GM06990 (cell line): ENCODE data around the gene RPL36.

Experiments
- DNase-seq: peaks from one replicate; pipeline ENCODE4 v3.0.0-alpha.2; 2011; ENCODE audit not compliant: insufficient read length; ENCODE audit errors: extremely low read depth
- H3K27me3 ChIP-seq: replicated peaks from 2 replicates; pipeline ENCODE4 v1.6.0; 2011; ENCODE audit warnings: low read length; ENCODE audit not compliant: control insufficient read depth, insufficient read depth
- H3K36me3 ChIP-seq: 2 replicates; pipeline ENCODE4 v1.5.1; 2011; ENCODE audit warnings: low read length; ENCODE audit not compliant: control insufficient read depth, insufficient read depth
- H3K4me3 ChIP-seq: replicated peaks from 2 replicates; pipeline ENCODE4 v1.5.1; 2011; ENCODE audit warnings: low read depth, mild to moderate bottlenecking, control low read depth, low read length
- CTCF ChIP-seq: IDR thresholded peaks from 2 replicates; pipeline ENCODE4 v1.5.1; 2011; ENCODE audit warnings: low read length, control low read depth, mild to moderate bottlenecking, inconsistent platforms; ENCODE audit not compliant: insufficient read depth, poor library complexity, severe bottlenecking

RPL36 gene

GRCh38 chr19:5667751-5668271, 22.3 kb upstream of the RPL36 start:
- no peak overlapping the region for H3K4me3 ChIP-seq
- H3K27me3 ChIP-seq = no peaks in the 10 kb centered on the region
- peaks cover 47% of the 10 kb centered on the region for H3K36me3 ChIP-seq
- TF ChIP-seq CTCF = no peak
- DNase-seq = no peak

GRCh38 chr19:5669212-5669611, 20.9 kb upstream of the RPL36 start:
- no peak overlapping the region for H3K4me3 ChIP-seq
- TF ChIP-seq CTCF = no peak
- H3K27me3 ChIP-seq = no peaks in the 10 kb centered on the region
- H3K36me3 ChIP-seq = peaks cover 39% of the 10 kb centered on the region
- DNase-seq = no peak

GRCh38 chr19:5671600-5671999, 18.5 kb upstream of the RPL36 start:
- no peak for TF ChIP-seq CTCF
- H3K4me3 ChIP-seq = no peak overlapping the region
- H3K27me3 ChIP-seq = no peaks in the 10 kb centered on the region
- DNase-seq = no peak
- peaks cover 28% of the 10 kb centered on the region for H3K36me3 ChIP-seq

GRCh38 chr19:5672708-5673459, 17.2 kb upstream of the RPL36 start:
- no peak for TF ChIP-seq CTCF
- Histone ChIP-seq H3K27me3 (no peaks in the 10 kb centered on the region), H3K4me3 (no peak overlapping the region), H3K36me3 (peaks cover 23% of the 10 kb centered on the region)
- no peak for DNase-seq

GRCh38 chr19:5673752-5674151, 16.3 kb upstream of the RPL36 start:
- DNase-seq = no peak
- TF ChIP-seq CTCF = no peak
- H3K27me3 ChIP-seq = no peaks in the 10 kb centered on the region
- peaks cover 23% of the 10 kb centered on the region for H3K36me3 ChIP-seq
- H3K4me3 ChIP-seq = no peak overlapping the region

GRCh38 chr19:5674714-5675113, 15.4 kb upstream of the RPL36 start:
- no peak for TF ChIP-seq CTCF
- no peak for DNase-seq
- H3K36me3 ChIP-seq = peaks cover 13% of the 10 kb centered on the region
- H3K4me3 ChIP-seq = no peak overlapping the region
- H3K27me3 ChIP-seq = no peaks in the 10 kb centered on the region
